Mucosa of descending colon (tissue), 3 donors: ENCODE measurements around the gene ZNF786. TPM values are rescaled to one million over a fixed set of nuclear protein-coding genes. Genes with fewer than 3 reads are reported as not detected.

ENCODE experiments used
- ATAC-seq: fragments of 200-7000 bp; cut with Tn5 transposase; one replicate; pipeline ENCODE4 v1.9.1; 2020; ENCODE audit warnings: mild to moderate bottlenecking, moderate library complexity
- DNase-seq, 3 donors: peaks; one replicate each; pipeline ENCODE4 v3.0.0-alpha.2; 2020
- H3K36me3 ChIP-seq: fragments of 200-600 bp; one replicate; pipeline ENCODE4 v1.8.0; 2021; ENCODE audit warnings: low read depth, mild to moderate bottlenecking
- H3K4me1 ChIP-seq: fragments of 200-600 bp; one replicate; pipeline ENCODE4 v1.8.0; 2021; ENCODE audit warnings: low read depth, mild to moderate bottlenecking
- H3K4me3 ChIP-seq: fragments of 200-600 bp; one replicate; pipeline ENCODE4 v1.8.0; 2021; ENCODE audit warnings: mild to moderate bottlenecking
- H3K9me3 ChIP-seq: fragments of 200-600 bp; one replicate; pipeline ENCODE4 v1.8.0; 2021; ENCODE audit warnings: mild to moderate bottlenecking
- intact Hi-C, 2 donors: fragments of 100-400 bp; cut with DNase I in 1 of 2; cut with micrococcal nuclease in 1 of 2; formaldehyde crosslinking; loops; one replicate each; pipeline versions ENCODE4 v1.11.0 to v1.11.1; 2022; cut with DNase I, micrococcal nuclease
- long read RNA-seq, 2 donors: library from polyadenylated mRNA; unstranded; transcript quantifications; one replicate each; pipeline ENCODE4 v2.0.0, GENCODE V29; 2019 to 2021
- total RNA-seq, 3 donors: library from RNA; stranded (reverse); fragmentation: NEBNext Ultra II Directional in 2 of 3; extraction: Animal tissue kit (Norgen Biotek cat#: 25700) in 2 of 3; gene quantifications; one replicate each; pipeline versions ENCODE4 v1.2.1 to v1.2.4, GENCODE V29; 2021 to 2023
- TF ChIP-seq, protein P1 (sequence below): fragments of 200-600 bp; IDR thresholded peaks from one replicate; pipeline ENCODE4 v1.8.0; 2022; ENCODE audit warnings: antibody characterized with exemption, mild to moderate bottlenecking
- donor health status: DM: no; HTN: no; CAD: no; lungs with moderate emphysema.
- donor health status: DM: no; HTN: no; CAD: no.
- donor health status: DM: no; HTN: yes; CAD: no.

ZNF786 gene
- 1 to 10 TPM; 4.0 to 7.1 (median 5.0) TPM for total RNA-seq
- long read RNA-seq, donor 1, transcript ZNF786-202 (4 exons, 2,874 nt): major isoform, 6 of 20 reads
- long read RNA-seq, donor 1, transcript ZNF786-201 (3 exons, 3,144 nt): major isoform, 6 of 20 reads
- long read RNA-seq, donor 1, partial matches to known transcripts: 1 of 20 reads
- long read RNA-seq, donor 1, other reads (novel, unspliced or antisense): 7 of 20 reads
- long read RNA-seq, donor 2, partial matches to known transcripts: 0 of 1 reads
- long read RNA-seq, donor 2, other reads (novel, unspliced or antisense): 1 of 1 reads

DNA sequence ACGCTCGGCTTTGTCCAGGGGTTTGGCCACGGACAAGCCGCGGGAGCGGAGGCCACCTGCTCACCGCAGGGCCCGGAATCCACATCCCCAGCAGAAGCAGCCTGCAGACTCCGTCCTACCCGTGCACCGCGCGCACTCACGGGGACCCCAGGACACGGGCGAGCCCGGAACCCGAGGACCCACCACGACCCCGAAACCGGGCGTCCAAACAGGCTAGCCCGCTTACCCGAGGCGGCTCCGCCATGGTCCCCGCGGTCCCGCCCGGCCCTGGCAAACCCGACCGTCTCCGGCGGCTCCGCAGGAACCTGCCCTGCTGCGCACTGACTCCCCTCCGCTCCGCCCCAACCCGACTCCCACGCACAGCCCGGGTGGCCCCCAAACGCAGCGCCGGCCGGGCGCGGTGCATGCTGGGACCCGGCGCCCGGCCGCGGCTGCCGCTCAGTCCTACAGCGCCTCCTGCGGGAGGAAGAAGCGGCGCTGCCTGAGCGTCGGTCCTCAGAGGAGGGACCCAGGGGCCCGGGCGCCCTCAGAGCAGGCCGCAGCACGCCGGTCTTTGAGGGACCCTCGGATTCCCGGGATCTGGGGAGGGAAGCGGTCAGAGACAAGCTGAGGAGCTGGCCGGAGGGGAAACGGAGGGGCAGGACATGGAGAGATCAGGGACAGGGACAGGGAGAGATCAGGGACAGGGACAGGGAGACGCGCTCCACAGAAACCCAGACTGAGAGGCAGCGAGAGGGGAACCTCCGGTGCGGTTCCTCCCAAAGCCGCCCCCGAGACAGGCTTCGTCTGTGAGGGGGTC, at the start of gene ZNF786:
ZNF786 (minus strand) TSS at position 322 of the 799 bp plus-strand sequence; CDS start at position 244, 78 bp downstream.
- TF ChIP-seq, protein P1, sequence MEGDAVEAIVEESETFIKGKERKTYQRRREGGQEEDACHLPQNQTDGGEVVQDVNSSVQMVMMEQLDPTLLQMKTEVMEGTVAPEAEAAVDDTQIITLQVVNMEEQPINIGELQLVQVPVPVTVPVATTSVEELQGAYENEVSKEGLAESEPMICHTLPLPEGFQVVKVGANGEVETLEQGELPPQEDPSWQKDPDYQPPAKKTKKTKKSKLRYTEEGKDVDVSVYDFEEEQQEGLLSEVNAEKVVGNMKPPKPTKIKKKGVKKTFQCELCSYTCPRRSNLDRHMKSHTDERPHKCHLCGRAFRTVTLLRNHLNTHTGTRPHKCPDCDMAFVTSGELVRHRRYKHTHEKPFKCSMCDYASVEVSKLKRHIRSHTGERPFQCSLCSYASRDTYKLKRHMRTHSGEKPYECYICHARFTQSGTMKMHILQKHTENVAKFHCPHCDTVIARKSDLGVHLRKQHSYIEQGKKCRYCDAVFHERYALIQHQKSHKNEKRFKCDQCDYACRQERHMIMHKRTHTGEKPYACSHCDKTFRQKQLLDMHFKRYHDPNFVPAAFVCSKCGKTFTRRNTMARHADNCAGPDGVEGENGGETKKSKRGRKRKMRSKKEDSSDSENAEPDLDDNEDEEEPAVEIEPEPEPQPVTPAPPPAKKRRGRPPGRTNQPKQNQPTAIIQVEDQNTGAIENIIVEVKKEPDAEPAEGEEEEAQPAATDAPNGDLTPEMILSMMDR: peak; percentile 95
- Histone ChIP-seq H3K36me3 (no peaks in the 10 kb centered on the region), H3K4me1 (no peaks in the 10 kb centered on the region), H3K4me3 (peak within 1 kb of the TSS; percentile 80), H3K9me3 (no peaks in the 10 kb centered on the region)
- ATAC-seq (peak; percentile 97), DNase-seq (peak; percentile 84 to 92 (median 91))
- intact Hi-C loops: no loop called here

DNA sequence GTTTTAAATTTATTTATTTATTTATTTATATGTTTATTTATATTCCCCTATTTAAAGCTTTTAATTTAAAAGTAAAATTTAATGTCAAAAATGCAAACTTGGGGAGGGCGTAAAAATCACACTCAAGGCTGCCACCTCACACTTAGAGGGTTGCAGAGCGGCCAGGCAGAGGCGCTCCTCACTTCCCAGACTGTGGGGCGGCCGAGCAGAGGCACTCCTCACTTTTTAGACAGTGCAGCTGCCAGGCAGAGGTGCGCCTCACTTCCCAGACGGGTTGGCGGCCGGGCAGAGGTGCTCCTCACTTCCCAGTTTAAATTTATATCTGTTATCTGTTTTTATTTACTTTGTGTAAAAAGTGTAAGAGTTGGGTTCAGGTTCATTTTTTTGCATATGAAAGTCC, 45.6 kb upstream of the ZNF786 start:
- TF ChIP-seq, protein P1: no peak
- Histone ChIP-seq H3K9me3 (peaks cover 1% of the 10 kb centered on the region), H3K4me3 (no peak overlapping the region), H3K4me1 (no peaks in the 10 kb centered on the region), H3K36me3 (no peaks in the 10 kb centered on the region)
- intact Hi-C loops: no loop called here
- no peak for DNase-seq
- ATAC-seq: no peak

- no peaks in the 10 kb centered on the region for H3K36me3 ChIP-seq
- intact Hi-C loops: no loop called here
- no peak overlapping the region for H3K4me3 ChIP-seq
- no peak for ATAC-seq
- peaks cover 10% of the 10 kb centered on the region for H3K9me3 ChIP-seq
- TF ChIP-seq, protein P1: no peak
- no peak for DNase-seq
- H3K4me1 ChIP-seq: peaks cover 2% of the 10 kb centered on the region
Observed at GRCh38 chr7:149133028-149133710, 42.7 kb upstream of the ZNF786 start.

DNA sequence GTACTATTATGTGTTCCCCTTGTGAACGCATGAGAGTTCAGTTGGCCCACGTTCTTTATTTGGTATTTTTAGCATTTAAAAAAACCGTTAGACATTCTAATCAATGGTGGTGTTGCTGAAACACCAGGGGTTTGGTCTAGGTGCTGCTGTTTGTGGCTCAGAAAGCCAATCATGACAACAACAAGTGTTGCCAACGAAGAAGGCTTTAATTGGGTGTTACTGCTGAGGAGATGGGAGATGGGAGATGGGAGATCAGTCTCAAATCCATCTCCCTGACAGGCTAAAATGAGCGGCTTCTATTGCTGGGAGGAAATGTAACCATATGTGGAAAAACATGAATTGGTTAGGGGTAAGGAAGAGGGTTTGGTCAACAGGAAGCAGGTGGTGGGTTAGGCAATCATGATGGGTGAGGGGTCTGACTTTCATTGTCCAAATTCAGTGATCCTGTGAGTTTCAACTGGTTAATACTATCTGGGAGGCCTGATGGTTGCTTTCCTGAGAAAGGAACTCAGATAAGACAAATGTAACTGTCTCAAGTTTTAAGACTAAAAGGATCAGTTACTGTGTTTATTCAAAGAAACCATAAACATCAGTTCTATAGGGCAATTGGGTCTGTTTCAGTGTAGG, 40.2 kb upstream of the ZNF786 start:
- no peak for ATAC-seq
- DNase-seq: no peak
- intact Hi-C loops: no loop called here
- peaks cover 7% of the 10 kb centered on the region for H3K4me1 ChIP-seq
- no peaks in the 10 kb centered on the region for H3K36me3 ChIP-seq
- H3K4me3 ChIP-seq: no peak overlapping the region
- TF ChIP-seq, protein P1: no peak
- H3K9me3 ChIP-seq: peaks cover 10% of the 10 kb centered on the region

DNA sequence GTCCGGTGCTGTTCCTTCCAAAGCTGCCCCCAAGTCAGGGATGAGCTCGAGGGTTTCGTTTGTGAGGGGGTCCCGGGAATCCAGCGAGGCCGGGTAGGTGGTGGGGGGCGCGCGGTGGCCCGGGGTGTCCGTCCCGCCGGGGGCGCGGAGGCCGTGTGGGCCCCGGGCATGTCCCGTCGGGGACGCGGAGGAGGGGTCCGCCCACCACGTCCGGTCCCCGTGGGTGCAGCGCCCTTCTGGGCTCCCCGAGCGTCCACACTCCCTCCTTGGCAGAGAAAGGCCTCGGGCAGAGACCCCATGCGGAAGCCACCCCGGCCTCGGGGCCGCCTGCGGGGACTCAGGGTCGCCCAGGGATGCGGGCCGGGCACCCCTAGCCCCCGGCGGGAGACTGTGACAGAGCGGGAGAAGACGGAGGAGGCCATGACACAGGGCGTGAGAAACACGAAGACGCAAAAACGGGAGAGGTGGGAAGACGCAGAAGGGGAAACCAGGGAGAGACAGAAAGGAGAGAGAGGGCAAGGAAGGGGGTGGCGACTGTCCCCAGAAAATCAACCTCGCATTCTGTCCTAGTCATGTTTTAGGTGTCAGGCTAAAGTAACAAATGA, 36.2 kb upstream of the ZNF786 start:
- TF ChIP-seq, protein P1: no peak

More for the DNA sequence above, 36.2 kb upstream of the ZNF786 start:
- Histone ChIP-seq H3K4me3 (peak overlapping the region; percentile 93), H3K36me3 (no peaks in the 10 kb centered on the region), H3K9me3 (peaks cover 10% of the 10 kb centered on the region), H3K4me1 (peaks cover 14% of the 10 kb centered on the region)
- DNase-seq (peak; percentile 55 to 79 (median 79)), ATAC-seq (peak; percentile 62)
- intact Hi-C loops: no loop called here
